ENCODE data around the gene DGKB. TPM values are rescaled to one million over a fixed set of nuclear protein-coding genes. Genes with fewer than 3 reads are reported as not detected.

DGKB gene
- total and polyA plus RNA-seq, 7 experiments from 2014 or later, result not detected

DNA sequence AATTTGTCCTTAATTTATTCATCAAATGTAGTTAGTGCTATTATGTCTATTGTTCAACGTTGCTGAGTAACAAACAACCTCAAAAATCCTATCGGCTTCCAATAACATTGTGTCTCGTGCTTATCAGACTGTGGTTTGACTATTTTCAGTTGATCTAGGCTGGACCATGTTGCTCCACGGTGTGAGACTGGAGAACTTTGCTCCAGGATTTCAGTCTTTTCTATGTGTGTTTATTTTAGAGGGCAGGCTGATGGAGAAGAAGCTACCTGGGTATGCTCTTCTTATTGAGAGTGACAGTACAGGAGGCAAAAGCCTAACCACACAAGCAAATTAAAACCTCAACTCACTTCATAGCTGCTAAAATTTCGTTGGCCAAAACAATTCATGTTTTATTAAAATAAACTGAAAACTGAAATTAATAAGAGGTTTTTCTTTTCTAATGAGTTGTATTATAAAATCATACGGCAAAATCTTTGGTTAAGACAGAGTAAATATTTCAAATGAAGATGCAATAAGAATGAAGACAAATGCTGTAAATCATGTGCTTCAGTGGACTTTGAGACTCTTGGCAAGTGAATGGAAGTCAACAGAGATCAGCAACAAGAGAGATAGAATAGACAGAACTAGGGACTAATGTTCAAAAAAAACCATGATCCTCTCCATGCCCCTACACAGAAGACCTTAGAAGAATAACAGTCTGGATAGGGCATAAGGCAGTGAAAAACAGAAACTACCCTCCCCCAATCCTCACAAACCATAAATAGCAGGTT is 495.1 kb downstream of the DGKB start:
- no peaks in the 10 kb centered on the region for H3K36me3 ChIP-seq (ENCODE audit: control insufficient read depth in 2 of 3, insufficient read depth in 3 of 3, low read length in 3 of 3)
- Mint-ChIP-seq H3K27ac (no peak overlapping the region), H3K27me3 (no peaks in the 10 kb centered on the region), H3K9me3 (peaks cover 0 to 9% (median 1%) of the 10 kb centered on the region in 11 donors), H3K4me3 (no peak overlapping the region), H3K36me3 (no peaks in the 10 kb centered on the region), H3K4me1 (no peaks in the 10 kb centered on the region)
- no peak overlapping the region for H3K27ac ChIP-seq (ENCODE audit: low read depth, low read length)
- intact Hi-C loops (cut with micrococcal nuclease), result no loop called here
- DNase-seq, result no peak
- CTCF ChIA-PET, result interaction anchor here (0.6 kb wide), 1 partner anchor 690 kb away, joined by 3 read pairs; no protein-coding TSS in a partner anchor
- no peak for ATAC-seq
- POLR2A ChIA-PET, result no interaction called here
- no peaks in the 10 kb centered on the region for H3K27me3 ChIP-seq (ENCODE audit: control insufficient read depth in 2 of 2, insufficient read depth in 2 of 2, low read length in 2 of 2)
- H3K9me3 ChIP-seq (ENCODE audit: control insufficient read depth in 2 of 3, low read length in 3 of 3), result peaks cover 0 to 3% (median 0%) of the 10 kb centered on the region in 3 experiments
- no peaks in the 10 kb centered on the region for H3K4me1 ChIP-seq (ENCODE audit: control insufficient read depth in 2 of 2, insufficient read depth in 2 of 2, low read length in 2 of 2)
- no peak overlapping the region for H3K4me3 ChIP-seq (ENCODE audit: low read length)

DNA sequence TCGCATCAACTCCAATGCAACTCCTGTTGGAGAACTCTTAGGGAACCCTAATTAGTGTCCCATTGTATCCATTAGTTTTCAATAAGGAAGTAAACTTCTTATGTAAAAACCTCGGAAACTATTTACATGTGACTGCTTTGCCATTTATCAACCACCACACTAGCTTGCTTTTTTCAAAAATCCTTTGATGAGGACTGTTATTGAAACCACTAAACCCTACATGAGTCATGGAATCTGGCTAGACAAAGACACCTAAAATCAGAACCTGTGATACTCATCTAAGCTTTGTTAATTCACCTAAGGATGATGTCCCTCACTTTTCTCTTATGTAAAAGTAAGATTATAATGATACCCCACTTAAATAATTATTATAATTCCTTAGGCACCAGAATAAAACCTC is 499.0 kb downstream of the DGKB start:
- no peaks in the 10 kb centered on the region for H3K27me3 Mint-ChIP-seq
- no peaks in the 10 kb centered on the region for H3K4me1 ChIP-seq (ENCODE audit: control insufficient read depth in 2 of 2, insufficient read depth in 2 of 2, low read length in 2 of 2)
- DNase-seq, result no peak
- ChIA-PET CTCF (no interaction called here), POLR2A (no interaction called here)
- peaks cover 0 to 5% (median 0%) of the 10 kb centered on the region in 11 donors for H3K9me3 Mint-ChIP-seq
- no peak overlapping the region for H3K4me3 ChIP-seq (ENCODE audit: low read length)
- H3K4me3 Mint-ChIP-seq, result no peak overlapping the region
- no peaks in the 10 kb centered on the region for H3K36me3 Mint-ChIP-seq
- intact Hi-C loops (cut with micrococcal nuclease), result no loop called here
- no peaks in the 10 kb centered on the region for H3K4me1 Mint-ChIP-seq
- no peak for ATAC-seq
- no peak overlapping the region for H3K27ac ChIP-seq (ENCODE audit: low read depth, low read length)
- no peak overlapping the region for H3K27ac Mint-ChIP-seq
- peaks cover 0 to 3% (median 0%) of the 10 kb centered on the region in 3 experiments for H3K9me3 ChIP-seq (ENCODE audit: control insufficient read depth in 2 of 3, low read length in 3 of 3)
- no peaks in the 10 kb centered on the region for H3K27me3 ChIP-seq (ENCODE audit: control insufficient read depth in 2 of 2, insufficient read depth in 2 of 2, low read length in 2 of 2)
- no peaks in the 10 kb centered on the region for H3K36me3 ChIP-seq (ENCODE audit: control insufficient read depth in 2 of 3, insufficient read depth in 3 of 3, low read length in 3 of 3)

DNA sequence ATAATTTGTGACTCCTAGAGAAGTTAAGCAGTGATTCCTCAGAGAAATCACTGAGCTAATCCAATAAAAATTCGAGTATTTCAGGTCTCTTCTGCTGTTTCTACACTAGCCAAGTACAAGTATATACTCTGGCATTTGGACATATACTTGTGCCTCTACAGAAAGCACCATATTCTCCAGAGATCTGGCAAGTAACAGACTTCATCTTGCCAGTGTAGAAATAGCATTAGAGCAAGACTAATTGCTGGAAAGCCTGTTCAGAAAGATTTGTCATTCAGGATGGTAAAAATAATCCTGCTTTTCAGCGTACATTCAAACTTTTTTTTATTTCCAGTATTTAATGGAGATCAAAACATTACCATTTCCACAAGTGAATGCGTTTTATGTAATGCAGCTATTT is 502.3 kb downstream of the DGKB start:
- no peaks in the 10 kb centered on the region for H3K36me3 ChIP-seq (ENCODE audit: control insufficient read depth in 2 of 3, insufficient read depth in 3 of 3, low read length in 3 of 3)
- ChIA-PET CTCF (no interaction called here), POLR2A (no interaction called here)
- no peaks in the 10 kb centered on the region for H3K4me1 ChIP-seq (ENCODE audit: control insufficient read depth in 2 of 2, insufficient read depth in 2 of 2, low read length in 2 of 2)
- Mint-ChIP-seq H3K36me3 (no peaks in the 10 kb centered on the region), H3K27ac (no peak overlapping the region), H3K4me3 (no peak overlapping the region), H3K4me1 (no peaks in the 10 kb centered on the region), H3K9me3 (peaks cover 0 to 5% (median 0%) of the 10 kb centered on the region in 11 donors), H3K27me3 (no peaks in the 10 kb centered on the region)
- DNase-seq, result no peak
- H3K27ac ChIP-seq (ENCODE audit: low read depth, low read length), result no peak overlapping the region
- no peaks in the 10 kb centered on the region for H3K9me3 ChIP-seq (ENCODE audit: control insufficient read depth in 2 of 3, low read length in 3 of 3)
- no peaks in the 10 kb centered on the region for H3K27me3 ChIP-seq (ENCODE audit: control insufficient read depth in 2 of 2, insufficient read depth in 2 of 2, low read length in 2 of 2)
- H3K4me3 ChIP-seq (ENCODE audit: low read length), result no peak overlapping the region
- intact Hi-C loops (cut with micrococcal nuclease), result no loop called here
- ATAC-seq, result no peak

DNA sequence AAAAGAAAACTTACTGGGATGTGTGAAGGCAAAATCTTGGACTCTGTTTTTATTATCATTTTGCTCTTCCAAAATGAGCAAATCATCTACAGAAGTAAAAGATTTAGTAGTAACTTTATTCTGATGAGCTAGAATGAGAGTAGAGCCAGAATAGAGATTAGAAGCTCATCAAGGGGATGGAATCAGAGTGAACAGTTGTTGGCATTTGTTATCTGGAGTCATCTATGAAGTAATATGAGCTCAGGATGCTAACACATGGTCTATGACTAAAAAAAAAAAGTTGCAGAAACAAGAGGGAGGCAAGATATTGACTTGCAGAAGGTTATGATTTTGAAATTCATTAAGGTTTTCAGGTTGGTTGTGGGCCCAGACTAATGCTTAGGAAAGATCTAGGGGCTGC is 504.0 kb downstream of the DGKB start:
- H3K9me3 Mint-ChIP-seq, result peaks cover 0 to 7% (median 1%) of the 10 kb centered on the region in 11 donors
- no peaks in the 10 kb centered on the region for H3K4me1 Mint-ChIP-seq
- ATAC-seq, result no peak
- ChIA-PET CTCF (no interaction called here), POLR2A (no interaction called here)
- DNase-seq, result no peak
- Histone ChIP-seq H3K4me3 (ENCODE audit: low read length) (no peak overlapping the region), H3K36me3 (ENCODE audit: control insufficient read depth in 2 of 3, insufficient read depth in 3 of 3, low read length in 3 of 3) (no peaks in the 10 kb centered on the region), H3K27ac (ENCODE audit: low read depth, low read length) (no peak overlapping the region), H3K4me1 (ENCODE audit: control insufficient read depth in 2 of 2, insufficient read depth in 2 of 2, low read length in 2 of 2) (no peaks in the 10 kb centered on the region), H3K27me3 (ENCODE audit: control insufficient read depth in 2 of 2, insufficient read depth in 2 of 2, low read length in 2 of 2) (no peaks in the 10 kb centered on the region), H3K9me3 (ENCODE audit: control insufficient read depth in 2 of 3, low read length in 3 of 3) (no peaks in the 10 kb centered on the region)
- no peak overlapping the region for H3K4me3 Mint-ChIP-seq
- H3K27ac Mint-ChIP-seq, result no peak overlapping the region
- intact Hi-C loops (cut with micrococcal nuclease), result no loop called here
- H3K36me3 Mint-ChIP-seq, result no peaks in the 10 kb centered on the region
- no peaks in the 10 kb centered on the region for H3K27me3 Mint-ChIP-seq

DNA sequence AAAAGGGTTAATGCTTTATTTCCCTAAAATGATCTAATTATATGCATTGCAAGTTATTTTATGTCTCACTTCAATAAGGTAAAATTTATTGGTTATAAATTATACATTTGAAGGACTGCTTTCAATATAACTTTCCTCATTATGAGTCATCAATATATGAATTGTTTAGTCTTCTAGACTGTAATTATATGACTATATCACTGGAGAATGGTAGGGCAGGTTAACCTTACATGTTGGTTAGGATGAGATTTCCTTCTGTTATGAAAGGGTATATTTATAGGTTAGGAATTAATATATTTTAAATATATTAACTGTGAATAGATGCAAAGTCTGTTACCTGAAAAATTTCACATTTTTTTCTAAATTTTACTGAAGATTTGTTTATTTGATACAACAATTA is 506.7 kb downstream of the DGKB start:
- Histone ChIP-seq H3K4me1 (ENCODE audit: control insufficient read depth in 2 of 2, insufficient read depth in 2 of 2, low read length in 2 of 2) (no peaks in the 10 kb centered on the region), H3K4me3 (ENCODE audit: low read length) (no peak overlapping the region), H3K9me3 (ENCODE audit: control insufficient read depth in 2 of 3, low read length in 3 of 3) (no peaks in the 10 kb centered on the region), H3K27ac (ENCODE audit: low read depth, low read length) (no peak overlapping the region), H3K27me3 (ENCODE audit: control insufficient read depth in 2 of 2, insufficient read depth in 2 of 2, low read length in 2 of 2) (no peaks in the 10 kb centered on the region), H3K36me3 (ENCODE audit: control insufficient read depth in 2 of 3, insufficient read depth in 3 of 3, low read length in 3 of 3) (no peaks in the 10 kb centered on the region)
- no peaks in the 10 kb centered on the region for H3K27me3 Mint-ChIP-seq
- no peak overlapping the region for H3K4me3 Mint-ChIP-seq
- ChIA-PET POLR2A (no interaction called here), CTCF (no interaction called here)
- DNase-seq, result no peak
- ATAC-seq, result no peak
- intact Hi-C loops (cut with micrococcal nuclease), result no loop called here
- H3K36me3 Mint-ChIP-seq, result no peaks in the 10 kb centered on the region
- no peaks in the 10 kb centered on the region for H3K4me1 Mint-ChIP-seq
- no peak overlapping the region for H3K27ac Mint-ChIP-seq
- peaks cover 0 to 8% (median 2%) of the 10 kb centered on the region in 11 donors for H3K9me3 Mint-ChIP-seq

- Histone ChIP-seq H3K4me1 (ENCODE audit: control insufficient read depth in 2 of 2, insufficient read depth in 2 of 2, low read length in 2 of 2) (no peaks in the 10 kb centered on the region), H3K27ac (ENCODE audit: low read depth, low read length) (no peak overlapping the region), H3K4me3 (ENCODE audit: low read length) (no peak overlapping the region), H3K27me3 (ENCODE audit: control insufficient read depth in 2 of 2, insufficient read depth in 2 of 2, low read length in 2 of 2) (no peaks in the 10 kb centered on the region), H3K9me3 (ENCODE audit: control insufficient read depth in 2 of 3, low read length in 3 of 3) (no peaks in the 10 kb centered on the region), H3K36me3 (ENCODE audit: control insufficient read depth in 2 of 3, insufficient read depth in 3 of 3, low read length in 3 of 3) (no peaks in the 10 kb centered on the region)
- Mint-ChIP-seq H3K36me3 (no peaks in the 10 kb centered on the region), H3K4me3 (no peak overlapping the region), H3K9me3 (peaks cover 0 to 8% (median 2%) of the 10 kb centered on the region in 11 donors), H3K27ac (no peak overlapping the region), H3K4me1 (no peaks in the 10 kb centered on the region), H3K27me3 (no peaks in the 10 kb centered on the region)
- no peak for ATAC-seq
- ChIA-PET CTCF (no interaction called here), POLR2A (no interaction called here)
- DNase-seq, result no peak
- intact Hi-C loops (cut with micrococcal nuclease), result no loop called here
These were observed 507.8 kb downstream of the DGKB start for GRCh38 chr7:14394786-14395185.

- ChIA-PET POLR2A (no interaction called here), CTCF (no interaction called here)
- Histone ChIP-seq H3K27me3 (ENCODE audit: control insufficient read depth in 2 of 2, insufficient read depth in 2 of 2, low read length in 2 of 2) (no peaks in the 10 kb centered on the region), H3K27ac (ENCODE audit: low read depth, low read length) (no peak overlapping the region), H3K4me1 (ENCODE audit: control insufficient read depth in 2 of 2, insufficient read depth in 2 of 2, low read length in 2 of 2) (no peaks in the 10 kb centered on the region), H3K36me3 (ENCODE audit: control insufficient read depth in 2 of 3, insufficient read depth in 3 of 3, low read length in 3 of 3) (no peaks in the 10 kb centered on the region), H3K9me3 (ENCODE audit: control insufficient read depth in 2 of 3, low read length in 3 of 3) (no peaks in the 10 kb centered on the region), H3K4me3 (ENCODE audit: low read length) (no peak overlapping the region)
- H3K27ac Mint-ChIP-seq, result no peak overlapping the region
- ATAC-seq, result no peak
- no peaks in the 10 kb centered on the region for H3K36me3 Mint-ChIP-seq
- intact Hi-C loops (cut with micrococcal nuclease), result no loop called here
- H3K4me1 Mint-ChIP-seq, result no peaks in the 10 kb centered on the region
- H3K27me3 Mint-ChIP-seq, result no peaks in the 10 kb centered on the region
- peaks cover 0 to 9% (median 2%) of the 10 kb centered on the region in 11 donors for H3K9me3 Mint-ChIP-seq
- DNase-seq, result no peak
- H3K4me3 Mint-ChIP-seq, result no peak overlapping the region
These were observed 513.0 kb downstream of the DGKB start for GRCh38 chr7:14389595-14389994.

Measured in naive thymus-derived CD4-positive, alpha-beta T cell (primary cell).